CD14-positive monocyte (primary cell): ENCODE results near the gene B3GNT7. TPM values are rescaled to one million over a fixed set of nuclear protein-coding genes. Genes with fewer than 3 reads are reported as not detected.

Experiments used
- DNase-seq, 3 donors: peaks; one replicate each; pipeline ENCODE4 v3.0.0-alpha.2; 2011 to 2022
- H2AFZ ChIP-seq: 2 replicates; pipeline ENCODE4 v1.6.0; 2012; ENCODE audit warnings: mild to moderate bottlenecking, low read depth, low read length, inconsistent platforms; ENCODE audit not compliant: insufficient read depth, poor library complexity, severe bottlenecking
- H3K27ac ChIP-seq, 2 donors: 1 replicate in 1 of 2; 2 replicates in 1 of 2; pipeline ENCODE4 v1.5.1; 2012 to 2013; ENCODE audit warnings: low read length in 2 of 2, control low read depth in 1 of 2, inconsistent platforms in 1 of 2, low read depth in 1 of 2, mild to moderate bottlenecking in 1 of 2
- H3K27me3 ChIP-seq, 2 donors: one replicate each; pipeline versions ENCODE4 v1.6.0 to v1.6.1; 2011 to 2013; ENCODE audit warnings: low read length in 2 of 2; ENCODE audit not compliant: control insufficient read depth in 2 of 2, insufficient read depth in 2 of 2
- H3K36me3 ChIP-seq, 2 donors: replicated peaks in 1 of 2; 1 replicate in 1 of 2; 2 replicates in 1 of 2; pipeline versions ENCODE4 v1.5.1 to v1.6.1; 2012 to 2013; ENCODE audit warnings: low read length in 2 of 2, control low read depth in 1 of 2, inconsistent platforms in 1 of 2, mild to moderate bottlenecking in 1 of 2; ENCODE audit not compliant: insufficient read depth in 2 of 2, control insufficient read depth in 1 of 2
- H3K4me1 ChIP-seq, 2 donors: 1 replicate in 1 of 2; 2 replicates in 1 of 2; pipeline versions ENCODE4 v1.5.1 to v1.6.1; 2012 to 2013; ENCODE audit warnings: low read length in 2 of 2, control low read depth in 1 of 2, inconsistent platforms in 1 of 2, mild to moderate bottlenecking in 1 of 2, moderate library complexity in 1 of 2; ENCODE audit not compliant: insufficient read depth in 2 of 2, control insufficient read depth in 1 of 2
- H3K4me2 ChIP-seq: replicated peaks from 2 replicates; pipeline ENCODE3; 2012; ENCODE audit warnings: low read length, moderate library complexity, mild to moderate bottlenecking; ENCODE audit not compliant: poor library complexity, severe bottlenecking; ENCODE audit errors: extremely low read depth
- H3K4me3 ChIP-seq, 3 experiments: fragments of 200-600 bp in 1 of 3; sonication (generic) in 1 of 3; replicated peaks in 1 of 3; 1 replicate in 2 of 3; 2 replicates in 1 of 3; pipeline ENCODE4 v1.5.1; 2011 to 2013; ENCODE audit warnings: low read length in 3 of 3, mild to moderate bottlenecking in 3 of 3, control low read depth in 2 of 3, low read depth in 2 of 3, inconsistent platforms in 1 of 3, moderate library complexity in 1 of 3
- H3K79me2 ChIP-seq: 2 replicates; pipeline ENCODE4 v1.6.0; 2012; ENCODE audit warnings: mild to moderate bottlenecking, control low read depth, inconsistent platforms, low read length, moderate library complexity; ENCODE audit not compliant: insufficient read depth
- H3K9ac ChIP-seq: 2 replicates; pipeline ENCODE4 v1.6.0; 2017; ENCODE audit warnings: low read length, mild to moderate bottlenecking; ENCODE audit not compliant: insufficient read depth, poor library complexity, severe bottlenecking
- H3K9me3 ChIP-seq, 2 donors: replicated peaks in 1 of 2; 1 replicate in 1 of 2; 2 replicates in 1 of 2; pipeline versions ENCODE4 v1.5.1 to v1.6.1; 2012 to 2013; ENCODE audit warnings: low read length in 2 of 2, control low read depth in 1 of 2; ENCODE audit not compliant: control insufficient read depth in 1 of 2, insufficient read depth in 1 of 2
- H4K20me1 ChIP-seq: 2 replicates; pipeline ENCODE4 v1.6.0; 2012; ENCODE audit warnings: mild to moderate bottlenecking, low read length, control low read depth, moderate library complexity; ENCODE audit not compliant: insufficient read depth
- H3K27ac Mint-ChIP-seq, 7 donors: one replicate each; pipeline ENCODE4 v1.8.0; 2020; ENCODE audit warnings: mild to moderate bottlenecking in 7 of 7, mixed read lengths in 7 of 7, moderate library complexity in 6 of 7, inconsistent platforms in 2 of 7
- H3K27me3 Mint-ChIP-seq, 3 donors: one replicate each; pipeline ENCODE4 v1.8.0; 2021 to 2022; ENCODE audit warnings: low read depth in 3 of 3, mild to moderate bottlenecking in 3 of 3, mixed read lengths in 3 of 3, moderate library complexity in 3 of 3, inconsistent platforms in 1 of 3
- H3K36me3 Mint-ChIP-seq, 2 donors: one replicate each; pipeline ENCODE4 v1.8.0; 2020; ENCODE audit warnings: mixed read lengths in 2 of 2, inconsistent platforms in 1 of 2, mild to moderate bottlenecking in 1 of 2
- H3K4me1 Mint-ChIP-seq: one replicate; pipeline ENCODE4 v1.8.0; 2020; ENCODE audit warnings: mild to moderate bottlenecking, mixed read lengths
- H3K4me3 Mint-ChIP-seq, 2 donors: one replicate each; pipeline ENCODE4 v1.8.0; 2020; ENCODE audit warnings: mild to moderate bottlenecking in 2 of 2, mixed read lengths in 2 of 2, moderate library complexity in 1 of 2
- H3K9me3 Mint-ChIP-seq, 7 donors: one replicate each; pipeline ENCODE4 v1.8.0; 2020 to 2022; ENCODE audit warnings: mixed read lengths in 7 of 7, mild to moderate bottlenecking in 6 of 7, moderate library complexity in 6 of 7, inconsistent platforms in 2 of 7
- CTCF ChIP-seq: fragments of 200-600 bp; IDR thresholded peaks from one replicate; pipeline ENCODE4 v1.8.0; 2022; ENCODE audit warnings: antibody characterized with exemption, mild to moderate bottlenecking
- WGBS: methylation state at CpG from one replicate; pipeline ENCODE4 v1.1.5; 2013; ENCODE audit warnings: missing lambda C conversion rate; ENCODE audit not compliant: insufficient coverage; 5-methylcytosine and 5-hydroxymethylcytosine counted together
- intact Hi-C, 2 donors: fragments of 100-400 bp; cut with micrococcal nuclease; formaldehyde crosslinking; loops; one replicate each; pipeline versions ENCODE4 v1.15.0 to v1.15.1; 2023
- polyA plus RNA-seq, 3 donors: library from polyadenylated mRNA; depleted of rRNA in 1 of 3; unstranded in 2 of 3; stranded (reverse) in 1 of 3; fragments of 300-500 nt in 2 of 3; fragments of >200 nt in 1 of 3; fragmentation: Illumina TruSeq in 2 of 3; gene quantifications; 1 replicate in 2 of 3; 2 replicates in 1 of 3; pipeline ENCODE4 v1.2.3, GENCODE V29; 2012 to 2021

The B3GNT7 gene
- polyA plus RNA-seq, 3 donors: 0.05 TPM; not detected in 2

DNA sequence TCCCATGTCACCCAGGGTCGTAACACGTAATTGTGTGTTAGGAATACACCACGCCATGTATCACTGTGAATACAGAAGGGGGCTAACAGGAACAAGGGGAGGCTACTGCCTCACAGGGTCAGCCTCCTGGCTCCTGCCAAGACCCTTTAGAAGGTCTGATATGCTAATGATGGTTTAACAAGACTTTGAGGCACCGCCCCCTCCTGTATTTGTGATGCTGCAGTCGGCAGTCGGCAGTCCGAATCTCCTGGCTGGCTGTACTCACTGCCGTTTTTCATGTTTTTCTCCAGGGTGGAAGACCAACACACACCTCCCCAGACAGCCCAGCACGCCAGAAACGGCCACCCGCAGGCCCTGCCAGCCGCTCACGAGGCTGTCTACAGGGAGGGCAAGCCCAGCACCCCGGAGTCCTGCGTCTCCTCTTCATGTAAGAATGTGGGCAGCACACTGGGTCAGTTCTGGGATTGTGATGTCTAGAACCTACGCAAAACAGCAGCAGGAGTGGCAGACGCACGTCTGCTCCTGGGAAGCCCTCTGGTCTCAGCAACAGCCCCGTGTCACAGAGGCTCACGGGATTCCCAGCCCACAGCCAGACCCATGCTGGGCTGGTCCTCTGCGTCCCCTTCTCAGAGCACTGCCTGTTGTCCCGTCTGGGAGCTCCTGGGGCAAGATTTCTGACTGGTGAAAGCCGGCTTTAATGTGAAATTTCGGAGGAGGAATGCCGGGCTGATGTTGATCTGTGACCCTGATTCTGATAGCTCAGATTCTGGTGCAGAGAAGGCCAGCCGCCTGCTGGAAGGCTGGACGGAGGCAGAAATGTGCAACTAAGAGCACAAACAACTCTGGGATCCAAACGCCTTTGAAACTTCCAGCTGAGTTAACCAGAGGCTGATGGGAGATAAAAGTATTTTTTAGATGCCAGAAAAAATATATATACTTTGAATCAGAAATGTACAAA lies 39.7 kb upstream of the B3GNT7 start:
- Mint-ChIP-seq H3K9me3 (peaks cover 0 to under 1% (median 0%) of the 10 kb centered on the region in 7 donors), H3K36me3 (no peaks in the 10 kb centered on the region), H3K4me3 (no peak overlapping the region), H3K4me1 (peaks cover under 1% of the 10 kb centered on the region), H3K27me3 (peaks cover 0 to 2% (median 0%) of the 10 kb centered on the region in 3 donors), H3K27ac (peak overlapping the region in 1 of 7 donors; percentile 61)
- no peak overlapping the region for H3K9ac ChIP-seq
- H3K4me1 ChIP-seq: peaks cover under 1 to 2% of the 10 kb centered on the region in 2 donors
- no peaks in the 10 kb centered on the region for H3K79me2 ChIP-seq
- intact Hi-C loops: no loop called here
- no peak overlapping the region for H3K4me3 ChIP-seq
- H3K27me3 ChIP-seq: no peaks in the 10 kb centered on the region
- 96% methylated on average over 26 of the region's 28 CpGs for WGBS
- no peak overlapping the region for H2AFZ ChIP-seq
- H3K4me2 ChIP-seq: no peak overlapping the region
- no peaks in the 10 kb centered on the region for H3K9me3 ChIP-seq
- no peak for TF ChIP-seq CTCF
- no peak overlapping the region for H3K27ac ChIP-seq
- no peak for DNase-seq
- H4K20me1 ChIP-seq: no peaks in the 10 kb centered on the region
- no peaks in the 10 kb centered on the region for H3K36me3 ChIP-seq

DNA sequence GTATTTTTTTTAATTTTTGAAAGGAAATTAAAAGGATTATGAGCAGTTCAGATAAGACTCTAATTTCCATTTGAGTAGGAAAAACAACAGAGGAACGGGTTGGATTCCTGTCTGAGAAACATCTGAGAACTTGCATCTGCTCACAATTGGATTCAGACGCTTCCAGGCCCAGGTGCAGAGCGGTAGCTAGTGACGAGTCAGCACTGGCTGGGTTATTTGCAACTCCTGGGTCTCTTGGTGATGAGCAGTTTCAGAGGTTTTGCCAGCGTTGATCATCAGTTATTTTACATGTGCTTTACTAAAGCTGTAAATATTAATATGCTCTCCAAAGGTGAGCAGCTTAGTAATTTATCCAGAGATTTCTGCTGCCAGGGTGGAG lies 39.1 kb upstream of the B3GNT7 start:
- H3K4me1 ChIP-seq: peaks cover 7 to 9% of the 10 kb centered on the region in 2 donors
- H3K4me3 ChIP-seq: no peak overlapping the region
- peaks cover 0 to 4% (median 2%) of the 10 kb centered on the region in 7 donors for H3K9me3 Mint-ChIP-seq
- no peak for DNase-seq
- H3K36me3 ChIP-seq: no peaks in the 10 kb centered on the region
- intact Hi-C loops: no loop called here
- H3K9me3 ChIP-seq: peaks cover 0 to 4% of the 10 kb centered on the region in 2 donors
- no peaks in the 10 kb centered on the region for H4K20me1 ChIP-seq
- H3K9ac ChIP-seq: no peak overlapping the region
- no peak overlapping the region for H3K27ac Mint-ChIP-seq
- H3K27me3 Mint-ChIP-seq: peaks cover 0 to 2% (median 0%) of the 10 kb centered on the region in 3 donors
- H3K27ac ChIP-seq: no peak overlapping the region
- no peaks in the 10 kb centered on the region for H3K79me2 ChIP-seq
- TF ChIP-seq CTCF: no peak
- H3K4me1 Mint-ChIP-seq: peaks cover 7% of the 10 kb centered on the region
- no peak overlapping the region for H3K4me2 ChIP-seq
- no peak overlapping the region for H2AFZ ChIP-seq
- WGBS: 82% methylated on average over 4 of the region's 5 CpGs
- H3K27me3 ChIP-seq: no peaks in the 10 kb centered on the region
- no peaks in the 10 kb centered on the region for H3K36me3 Mint-ChIP-seq
- no peak overlapping the region for H3K4me3 Mint-ChIP-seq
